ENCODE results near the gene PPIC.

Gene PPIC

GRCh38 chr5:123036391-123037103, at the start of gene PPIC:
TSS of gene PPIC (minus strand) at chr5:123036725. CDS start at chr5:123036625, 100 bp downstream.
- peak; percentile 94 for DNase-seq (ENCODE audit: low read depth, low spot score)

- no peak for DNase-seq (ENCODE audit: low read depth, low spot score)
Observed at GRCh38 chr5:123085638-123086286, 49.2 kb upstream of the PPIC start.

GRCh38 chr5:123084730-123085605, 48.4 kb upstream of the PPIC start:
- DNase-seq (ENCODE audit: low read depth, low spot score) = no peak

GRCh38 chr5:123083298-123083697, 46.8 kb upstream of the PPIC start:
- DNase-seq (ENCODE audit: low read depth, low spot score) = no peak

- DNase-seq (ENCODE audit: low read depth, low spot score) = no peak
Observed at GRCh38 chr5:123080215-123080614, 43.7 kb upstream of the PPIC start.

- no peak for DNase-seq (ENCODE audit: low read depth, low spot score)
Observed at GRCh38 chr5:123075521-123076163, 39.1 kb upstream of the PPIC start.

- DNase-seq (ENCODE audit: low read depth, low spot score) = no peak
Observed at GRCh38 chr5:123068368-123068938, 31.9 kb upstream of the PPIC start.

GRCh38 chr5:123066016-123066415, 29.5 kb upstream of the PPIC start:
- no peak for DNase-seq (ENCODE audit: low read depth, low spot score)

- no peak for DNase-seq (ENCODE audit: low read depth, low spot score)
Observed at GRCh38 chr5:123059455-123059854, 22.9 kb upstream of the PPIC start.

- no peak for DNase-seq (ENCODE audit: low read depth, low spot score)
Observed at GRCh38 chr5:123051206-123051605, 14.7 kb upstream of the PPIC start.

GRCh38 chr5:123047706-123048105, 11.2 kb upstream of the PPIC start:
- DNase-seq (ENCODE audit: low read depth, low spot score) = no peak

GRCh38 chr5:123046222-123046621, 9.7 kb upstream of the PPIC start:
- DNase-seq (ENCODE audit: low read depth, low spot score) = no peak

- peak; percentile 7 for DNase-seq (ENCODE audit: low read depth, low spot score)
Observed at GRCh38 chr5:123044926-123045617, 8.5 kb upstream of the PPIC start.

- DNase-seq (ENCODE audit: low read depth, low spot score) = no peak
Observed at GRCh38 chr5:123039673-123040072, 3.1 kb upstream of the PPIC start.

GRCh38 chr5:123037104-123037418, 536 bp upstream of the PPIC start:
- DNase-seq (ENCODE audit: low read depth, low spot score) = no peak

GRCh38 chr5:123035918-123036390, 571 bp downstream of the PPIC start:
- peak; percentile 79 for DNase-seq (ENCODE audit: low read depth, low spot score)

- DNase-seq (ENCODE audit: low read depth, low spot score) = peak; percentile 59
Observed at GRCh38 chr5:123035360-123035917, 1.1 kb downstream of the PPIC start.

- DNase-seq (ENCODE audit: low read depth, low spot score) = no peak
Observed at GRCh38 chr5:123033157-123033671, 3.3 kb downstream of the PPIC start.

- no peak for DNase-seq (ENCODE audit: low read depth, low spot score)
Observed at GRCh38 chr5:123028222-123028621, 8.3 kb downstream of the PPIC start.

- no peak for DNase-seq (ENCODE audit: low read depth, low spot score)
Observed at GRCh38 chr5:123014689-123015088, 21.8 kb downstream of the PPIC start.
